Naive thymus-derived CD8-positive, alpha-beta T cell (primary cell): ENCODE data around the gene HAPSTR1. TPM values are rescaled to one million over a fixed set of nuclear protein-coding genes. Genes with fewer than 3 reads are reported as not detected.
A peak's percentile ranks its signal among the peaks of the same experiment; 100 is the strongest.
"Not testable (repeated sequence)": the region's sequence is repeated elsewhere in the genome, so short reads cannot be mapped to it uniquely, and the experiment has no call there.

Experiments used
- ATAC-seq, 2 donors: fragments of 150-1000 bp; cut with Tn5 transposase in 1 of 2; sonication (Bioruptor Pico), chemical (Tn5 transposase) in 1 of 2; 1 replicate in 1 of 2; 2 replicates in 1 of 2; pipeline ENCODE4 v1.10.0; 2021; ENCODE audit warnings: mild to moderate bottlenecking in 2 of 2, moderate library complexity in 2 of 2
- POLR2A ChIA-PET: fragments of 350-600 bp; sonication (Branson Sonifier 250); formaldehyde crosslinking; loops from one replicate; lab custom pipeline; 2021; ENCODE audit warnings: antibody characterized with exemption; lab: Charles Lee
- DNase-seq, 10 donors: peaks; one replicate each; pipeline versions ENCODE4 v3.0.0 to v3.0.0-alpha.2; 2020 to 2022
- H3K27ac Mint-ChIP-seq, 10 donors: one replicate each; pipeline ENCODE4 v1.8.0; 2020 to 2022; ENCODE audit warnings: mild to moderate bottlenecking in 10 of 10, mixed read lengths in 10 of 10, moderate library complexity in 4 of 10, inconsistent platforms in 1 of 10
- H3K27me3 Mint-ChIP-seq, 5 donors: one replicate each; pipeline ENCODE4 v1.8.0; 2021 to 2022; ENCODE audit warnings: mixed read lengths in 5 of 5
- H3K36me3 Mint-ChIP-seq, 3 donors: one replicate each; pipeline ENCODE4 v1.8.0; 2020 to 2022; ENCODE audit warnings: mixed read lengths in 3 of 3, mild to moderate bottlenecking in 2 of 3, inconsistent platforms in 1 of 3
- H3K4me1 Mint-ChIP-seq, 4 donors: one replicate each; pipeline ENCODE4 v1.8.0; 2021 to 2022; ENCODE audit warnings: mixed read lengths in 4 of 4
- H3K4me3 Mint-ChIP-seq, 10 donors: one replicate each; pipeline ENCODE4 v1.8.0; 2020 to 2022; ENCODE audit warnings: mild to moderate bottlenecking in 10 of 10, mixed read lengths in 10 of 10, moderate library complexity in 6 of 10, inconsistent platforms in 1 of 10
- H3K9me3 Mint-ChIP-seq, 9 donors: one replicate each; pipeline ENCODE4 v1.8.0; 2020 to 2022; ENCODE audit warnings: mixed read lengths in 9 of 9, mild to moderate bottlenecking in 3 of 9, inconsistent platforms in 1 of 9, moderate library complexity in 1 of 9
- polyA plus RNA-seq, 3 donors: library from polyadenylated mRNA; unstranded; fragments of 300-500 nt; fragmentation: Illumina TruSeq; gene quantifications; one replicate each; pipeline ENCODE4 v1.2.3, GENCODE V29; 2021
- total RNA-seq, 8 experiments: library from RNA in 2 of 8; stranded (reverse) in 2 of 8; gene quantifications; one replicate each; pipeline ENCODE4 v1.2.3 and lab custom pipeline; 2021 to 2026

HAPSTR1 gene, protein sequence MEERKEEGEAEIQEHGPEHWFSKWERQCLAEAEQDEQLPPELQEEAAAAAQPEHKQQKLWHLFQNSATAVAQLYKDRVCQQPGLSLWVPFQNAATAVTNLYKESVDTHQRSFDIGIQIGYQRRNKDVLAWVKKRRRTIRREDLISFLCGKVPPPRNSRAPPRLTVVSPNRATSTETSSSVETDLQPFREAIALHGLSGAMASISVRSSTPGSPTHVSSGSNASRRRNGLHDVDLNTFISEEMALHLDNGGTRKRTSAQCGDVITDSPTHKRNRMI
- total RNA-seq = 100 to 1,000 TPM in 1 of 2 experiments, 10 to 100 TPM in 1; 94.1 to 102 TPM
- 10 to 100 TPM in 2 of 3 donors, 1 to 10 TPM in 1; 9.9 to 16.5 (median 10.6) TPM for polyA plus RNA-seq
- 179 to 377 (median 214) reads per million in 6 experiments for total RNA-seq (lab: John Stamatoyannopoulos, UW)

DNA sequence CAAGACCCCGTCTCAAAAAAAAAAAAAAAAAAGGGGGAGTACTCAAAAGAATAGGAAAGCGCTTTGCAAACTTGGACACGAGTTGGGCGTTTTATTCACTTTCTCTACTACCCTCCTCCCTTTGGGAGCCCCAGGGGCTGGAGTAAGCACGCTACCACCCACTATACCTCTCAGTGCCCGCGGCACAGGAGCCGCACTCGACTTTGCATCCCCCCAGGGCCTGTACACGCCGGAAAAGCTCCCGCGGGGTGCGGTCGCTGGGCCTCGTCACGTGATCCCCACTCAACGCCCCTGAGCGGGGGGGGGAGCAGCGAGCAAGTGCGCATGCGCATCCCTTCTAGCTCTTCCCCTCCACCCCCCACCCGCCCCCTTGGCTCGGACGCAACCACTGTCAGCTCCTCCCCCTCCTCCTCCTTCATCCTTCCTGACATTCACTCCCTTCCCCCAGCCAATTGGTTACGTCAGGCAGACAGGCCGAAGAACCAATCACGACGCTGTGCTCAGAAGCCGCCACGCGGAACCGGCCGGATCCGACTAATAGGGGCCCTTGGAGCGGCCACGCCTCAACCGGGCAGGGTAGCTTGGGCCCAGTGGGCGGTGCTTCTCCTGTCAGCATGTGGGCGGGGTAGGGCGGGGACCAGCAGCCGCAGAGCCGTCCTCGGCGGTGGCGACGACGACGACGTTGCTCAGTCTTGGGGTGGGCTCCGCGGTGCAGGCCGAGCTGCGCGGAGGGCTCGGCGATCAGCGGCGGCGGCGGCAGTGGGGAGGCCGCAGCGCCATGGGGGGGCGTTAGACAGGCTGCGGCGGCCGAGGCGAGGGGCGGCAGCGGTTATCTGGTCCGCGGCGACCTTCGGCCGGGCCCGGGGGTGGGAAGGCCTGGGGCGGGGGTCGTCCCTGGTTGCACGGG lies at the start of gene HAPSTR1:
Gene HAPSTR1, plus strand, starts transcription at position 685 of the 907 bp plus-strand sequence. CDS start 401 bp downstream, outside the sequence.
- DNase-seq = peak; percentile 91 to 100 (median 100)
- Mint-ChIP-seq H3K36me3 (peaks cover 0 to 33% (median 14%) of the 10 kb centered on the region in 3 donors), H3K27me3 (peaks cover 0 to 4% (median 0%) of the 10 kb centered on the region in 5 donors), H3K4me1 (peaks cover 23 to 44% (median 36%) of the 10 kb centered on the region in 4 donors), H3K9me3 (peaks cover 0 to 3% (median 0%) of the 10 kb centered on the region in 9 donors), H3K27ac (peak within 1 kb of the TSS; percentile 92 to 99 (median 99)), H3K4me3 (peak within 1 kb of the TSS; percentile 95 to 100 (median 98))
- POLR2A ChIA-PET = interaction anchor here (0.6 to 5.0 kb wide), 22 partner anchors 10 to 1932 kb away, joined by 3 to 68 read pairs (median 6); partner anchors contain the start of genes CARHSP1, DEXI, NUBP1 and PMM2
- peak; percentile 84 to 89 for ATAC-seq

DNA sequence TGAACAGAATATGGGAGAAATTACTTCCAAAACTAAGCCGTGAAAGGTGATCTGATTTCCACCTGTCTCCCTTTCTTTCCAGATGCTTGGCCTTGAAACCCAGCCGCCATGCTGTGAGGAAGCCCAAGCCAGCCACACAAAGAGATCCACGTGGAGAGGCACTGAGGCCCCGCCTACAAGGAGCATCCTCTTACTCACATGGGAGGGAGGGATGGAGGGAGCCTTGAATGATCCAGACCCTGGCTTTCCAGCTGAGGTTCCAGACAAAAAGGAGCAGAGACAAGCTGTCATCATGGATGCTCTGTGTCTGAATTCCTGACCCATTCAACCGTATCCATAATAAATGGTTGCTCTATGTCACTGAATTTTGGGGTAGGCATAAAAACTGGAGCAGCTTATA lies 48.9 kb upstream of the HAPSTR1 start:
- Mint-ChIP-seq H3K4me1 (peaks cover 0 to 2% (median under 1%) of the 10 kb centered on the region in 4 donors), H3K27ac (no peak overlapping the region), H3K9me3 (peaks cover 0 to 16% (median 7%) of the 10 kb centered on the region in 9 donors), H3K27me3 (no peaks in the 10 kb centered on the region), H3K4me3 (no peak overlapping the region), H3K36me3 (peaks cover 0 to 7% (median 5%) of the 10 kb centered on the region in 3 donors)
- no peak for DNase-seq
- ATAC-seq = no peak
- POLR2A ChIA-PET = no interaction called here

DNA sequence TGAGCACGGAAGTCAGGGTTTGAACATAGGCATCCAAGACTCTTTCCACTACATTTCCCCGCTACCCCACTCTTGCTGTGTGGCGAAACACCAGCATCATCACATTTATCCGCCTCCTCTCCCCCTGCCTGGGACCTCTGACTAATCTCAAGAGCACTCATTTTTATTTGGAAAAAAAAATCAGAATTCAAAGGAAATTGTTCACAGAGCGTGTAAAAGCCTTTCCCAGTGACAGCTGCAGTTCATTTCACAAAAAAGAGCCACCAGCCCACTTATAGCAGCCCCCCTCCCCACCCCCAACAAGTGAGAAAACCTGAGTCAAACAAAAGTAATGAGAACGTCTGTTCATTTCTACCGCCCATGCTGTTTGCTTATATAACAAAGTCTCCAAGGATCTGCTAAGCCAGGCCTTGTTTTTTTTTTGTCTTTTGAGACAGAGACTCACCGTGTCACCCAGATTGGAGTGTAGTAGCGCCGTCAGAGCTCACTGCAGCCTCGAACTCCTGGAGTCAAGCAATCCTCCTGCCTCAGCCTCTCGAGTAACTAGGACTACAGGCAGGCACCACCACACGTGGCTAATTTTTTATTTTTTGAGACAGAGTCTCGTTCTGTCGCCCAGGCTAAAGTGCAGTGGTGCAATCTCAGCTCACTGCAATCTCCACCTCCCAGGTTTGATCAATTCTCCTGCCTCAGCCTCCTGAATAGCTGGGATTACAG lies 48.3 kb upstream of the HAPSTR1 start:
- Mint-ChIP-seq H3K4me1 (peaks cover 0 to 5% (median 1%) of the 10 kb centered on the region in 4 donors), H3K36me3 (peaks cover 0 to 7% (median 5%) of the 10 kb centered on the region in 3 donors), H3K9me3 (peaks cover 0 to 16% (median 7%) of the 10 kb centered on the region in 9 donors), H3K4me3 (no peak overlapping the region), H3K27ac (no peak overlapping the region), H3K27me3 (no peaks in the 10 kb centered on the region)
- POLR2A ChIA-PET = no interaction called here
- DNase-seq (no peak), ATAC-seq (no peak)

DNA sequence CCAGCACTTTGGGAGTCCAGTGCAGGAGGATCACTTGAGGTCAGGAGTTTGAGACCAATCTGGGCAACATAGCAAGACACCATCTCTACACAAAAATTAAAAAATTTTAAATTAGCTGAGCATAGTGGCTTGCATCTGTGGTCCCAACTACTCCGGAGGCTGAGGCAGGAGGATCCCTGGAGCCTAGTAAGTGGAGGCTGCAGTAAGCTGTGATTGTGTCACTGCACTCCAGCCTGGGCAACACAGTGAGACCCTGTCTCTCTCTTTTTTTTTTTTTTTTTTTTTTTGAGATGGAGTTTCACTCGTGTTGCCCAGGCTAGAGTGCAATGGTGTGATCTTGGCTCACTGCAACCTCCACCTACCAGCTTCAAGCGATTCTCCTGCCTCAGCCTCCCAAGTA lies 45.9 kb upstream of the HAPSTR1 start:
- ATAC-seq, H3K36me3 Mint-ChIP-seq, H3K27ac Mint-ChIP-seq, H3K27me3 Mint-ChIP-seq, H3K4me1 Mint-ChIP-seq, DNase-seq, POLR2A ChIA-PET, H3K4me3 Mint-ChIP-seq: not testable (repeated sequence)
- H3K9me3 Mint-ChIP-seq = peaks cover 0 to 16% (median 7%) of the 10 kb centered on the region in 9 donors

DNA sequence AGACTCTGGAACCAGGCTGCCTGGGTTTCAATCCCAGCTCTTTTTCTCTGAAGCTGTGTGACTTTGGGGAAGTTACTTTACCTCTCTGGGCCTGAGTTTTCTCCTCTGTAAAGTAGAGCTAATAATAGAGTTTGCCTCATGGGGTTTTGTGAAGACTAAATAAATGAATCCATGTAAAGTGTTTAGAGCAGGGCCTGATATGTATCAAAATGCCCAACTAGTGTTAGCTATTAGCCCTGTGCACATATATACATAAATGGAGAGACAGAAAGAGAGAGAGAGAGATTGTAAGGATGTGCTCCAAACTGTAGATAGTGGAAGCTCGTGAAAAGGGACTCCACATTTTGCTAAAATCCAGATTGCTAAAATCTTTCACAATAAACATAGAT lies 44.8 kb upstream of the HAPSTR1 start:
- H3K4me3 Mint-ChIP-seq = no peak overlapping the region
- POLR2A ChIA-PET = no interaction called here
- no peaks in the 10 kb centered on the region for H3K27me3 Mint-ChIP-seq
- ATAC-seq (no peak), DNase-seq (no peak)
- H3K36me3 Mint-ChIP-seq = peaks cover 0 to 7% (median 5%) of the 10 kb centered on the region in 3 donors
- peaks cover 0 to 16% (median 7%) of the 10 kb centered on the region in 9 donors for H3K9me3 Mint-ChIP-seq
- H3K27ac Mint-ChIP-seq = no peak overlapping the region
- H3K4me1 Mint-ChIP-seq = peaks cover 0 to 6% (median 2%) of the 10 kb centered on the region in 4 donors

DNA sequence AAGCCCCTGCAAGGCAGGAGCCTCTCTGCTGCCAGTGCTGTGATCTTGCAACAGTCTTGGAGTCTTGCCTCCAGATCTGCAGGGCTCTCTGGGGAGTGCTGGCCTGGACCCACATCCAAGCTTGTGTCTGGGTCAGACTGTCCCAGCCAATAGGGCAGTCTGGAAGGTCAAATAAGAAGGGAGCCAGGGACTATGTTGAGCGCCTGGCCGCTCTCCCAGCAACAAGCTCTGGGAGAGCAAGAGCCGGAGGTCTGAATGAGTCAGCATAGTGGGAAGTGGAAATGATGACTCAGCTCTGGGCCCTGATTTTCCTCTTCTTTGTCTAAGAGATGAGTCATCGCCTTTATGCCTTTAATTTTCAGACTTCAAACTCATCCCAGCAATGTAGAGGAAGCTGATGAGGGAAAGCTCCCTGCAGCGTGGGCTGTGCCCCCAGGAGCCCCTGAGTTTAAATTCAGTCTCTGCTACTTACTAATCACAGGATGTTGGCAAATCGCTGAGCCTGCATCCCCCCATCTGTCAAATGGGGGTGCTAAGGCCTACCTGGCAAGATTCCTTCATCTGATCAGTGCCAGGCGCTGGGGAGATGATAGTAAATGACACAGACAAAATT lies 43.6 kb upstream of the HAPSTR1 start:
- POLR2A ChIA-PET = interaction anchor here (0.6 kb wide), 1 partner anchor 1734 kb away, joined by 4 read pairs; no protein-coding TSS in a partner anchor

DNA sequence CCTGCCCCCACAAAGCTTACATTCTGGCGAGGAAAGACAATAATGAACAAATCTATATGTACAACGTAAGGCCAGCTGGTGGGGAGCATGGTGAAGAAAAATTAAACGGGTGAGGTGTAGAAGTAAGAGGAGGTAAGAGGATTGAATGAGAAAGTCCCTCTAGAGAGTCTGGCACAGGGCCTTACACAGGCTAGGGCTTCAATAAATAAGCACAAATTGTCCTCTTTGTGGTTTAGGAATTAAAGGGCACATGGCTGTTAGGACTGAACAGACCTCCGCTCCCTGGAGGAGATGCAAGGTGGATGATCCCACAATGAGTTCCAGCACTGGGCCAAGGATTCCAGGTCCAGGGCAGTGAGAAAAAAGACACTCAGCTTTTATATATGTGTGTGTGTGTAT lies 43.1 kb upstream of the HAPSTR1 start:
- H3K9me3 Mint-ChIP-seq = peaks cover 0 to 16% (median 7%) of the 10 kb centered on the region in 9 donors
- ATAC-seq = no peak
- POLR2A ChIA-PET = interaction anchor here (0.6 kb wide), 1 partner anchor 1733 kb away, joined by 4 read pairs; no protein-coding TSS in a partner anchor

More for the DNA sequence above, 43.6 kb upstream of the HAPSTR1 start:
- H3K27me3 Mint-ChIP-seq = peaks cover 0 to 10% (median 0%) of the 10 kb centered on the region in 5 donors
- peak overlapping the region in 2 of 10 donors; percentile 19 to 43 for H3K27ac Mint-ChIP-seq
- H3K4me1 Mint-ChIP-seq = peaks cover 0 to 6% (median 2%) of the 10 kb centered on the region in 4 donors
- DNase-seq (no peak), ATAC-seq (no peak)
- H3K4me3 Mint-ChIP-seq = no peak overlapping the region
- peaks cover 0 to 7% (median 5%) of the 10 kb centered on the region in 3 donors for H3K36me3 Mint-ChIP-seq
- H3K9me3 Mint-ChIP-seq = peaks cover 0 to 16% (median 7%) of the 10 kb centered on the region in 9 donors

DNA sequence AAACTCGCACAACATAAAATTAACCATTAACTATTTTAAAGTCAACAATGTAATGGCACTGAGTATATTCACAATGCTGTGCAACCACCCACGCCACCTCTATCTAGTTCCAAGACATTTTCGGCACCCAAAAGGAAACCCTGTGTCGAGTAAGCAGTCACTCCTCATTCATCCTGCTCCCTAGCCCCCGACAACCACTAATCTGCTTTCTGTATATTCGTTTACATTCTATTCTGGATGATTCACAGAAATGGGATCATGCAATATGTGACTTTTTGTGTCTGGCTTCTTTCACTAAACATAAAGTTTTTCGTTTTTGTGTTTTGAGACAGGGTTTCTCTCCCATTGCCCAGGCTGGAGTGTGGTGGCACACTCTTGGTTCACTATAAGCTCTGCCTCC lies 42.2 kb upstream of the HAPSTR1 start:
- no peak overlapping the region for H3K27ac Mint-ChIP-seq
- peaks cover 0 to 7% (median 5%) of the 10 kb centered on the region in 3 donors for H3K36me3 Mint-ChIP-seq
- DNase-seq (no peak), ATAC-seq (no peak)
- H3K9me3 Mint-ChIP-seq = peaks cover 0 to 16% (median 7%) of the 10 kb centered on the region in 9 donors
- H3K27me3 Mint-ChIP-seq = peaks cover 2 to 19% (median 4%) of the 10 kb centered on the region in 5 donors
- peaks cover 0 to 6% (median 2%) of the 10 kb centered on the region in 4 donors for H3K4me1 Mint-ChIP-seq
- H3K4me3 Mint-ChIP-seq = no peak overlapping the region
- POLR2A ChIA-PET = no interaction called here

More for the DNA sequence above, 43.1 kb upstream of the HAPSTR1 start:
- Mint-ChIP-seq H3K4me1 (peaks cover 0 to 6% (median 2%) of the 10 kb centered on the region in 4 donors), H3K27me3 (peaks cover 1 to 15% (median 2%) of the 10 kb centered on the region in 5 donors), H3K4me3 (no peak overlapping the region), H3K27ac (peak overlapping the region in 1 of 10 donors; percentile 54), H3K36me3 (peaks cover 0 to 7% (median 5%) of the 10 kb centered on the region in 3 donors)
- no peak for DNase-seq

DNA sequence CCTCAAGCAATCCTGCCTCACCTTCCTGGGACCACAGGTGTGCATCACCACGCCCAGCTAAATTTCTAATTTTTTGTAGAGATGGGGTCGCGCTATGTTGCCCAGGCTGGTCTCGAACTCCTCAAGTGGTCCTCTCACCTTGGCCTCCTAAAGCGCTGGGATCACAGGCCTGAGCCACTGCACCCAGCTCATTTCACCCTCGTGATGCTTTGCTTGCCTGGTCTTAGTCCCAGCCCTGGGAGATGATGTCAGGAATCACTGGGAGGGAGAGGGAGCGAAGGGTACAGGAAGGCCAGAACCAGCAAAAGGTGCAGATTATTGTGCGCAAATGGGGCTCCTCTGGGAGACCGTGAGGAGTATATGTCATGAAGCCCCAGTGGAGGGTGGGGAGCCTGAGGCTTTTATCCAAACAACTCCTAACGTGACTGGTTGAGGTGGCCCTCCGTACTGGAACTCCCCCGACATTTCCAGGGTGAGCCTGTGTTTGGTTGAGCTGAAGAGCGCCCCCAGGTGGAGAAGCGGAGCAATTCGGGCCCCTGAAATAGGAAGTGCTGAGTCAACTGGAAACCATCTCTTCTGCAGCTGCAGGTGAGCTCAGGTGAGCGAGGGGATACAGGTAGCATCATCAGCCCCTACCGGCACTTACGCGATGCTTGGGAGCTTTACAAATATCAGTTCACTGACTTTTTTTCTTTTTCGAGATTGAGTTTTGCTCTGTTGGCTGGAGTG lies 41.2 kb upstream of the HAPSTR1 start:
- ATAC-seq (no peak), DNase-seq (no peak)
- POLR2A ChIA-PET = no interaction called here
- Mint-ChIP-seq H3K4me3 (no peak overlapping the region), H3K9me3 (peaks cover 0 to 16% (median 7%) of the 10 kb centered on the region in 9 donors), H3K36me3 (peaks cover 0 to 7% (median 5%) of the 10 kb centered on the region in 3 donors), H3K4me1 (peaks cover 0 to 6% (median 2%) of the 10 kb centered on the region in 4 donors), H3K27me3 (peaks cover 2 to 19% (median 5%) of the 10 kb centered on the region in 5 donors), H3K27ac (peak overlapping the region in 2 of 10 donors; percentile 31 to 49)

DNA sequence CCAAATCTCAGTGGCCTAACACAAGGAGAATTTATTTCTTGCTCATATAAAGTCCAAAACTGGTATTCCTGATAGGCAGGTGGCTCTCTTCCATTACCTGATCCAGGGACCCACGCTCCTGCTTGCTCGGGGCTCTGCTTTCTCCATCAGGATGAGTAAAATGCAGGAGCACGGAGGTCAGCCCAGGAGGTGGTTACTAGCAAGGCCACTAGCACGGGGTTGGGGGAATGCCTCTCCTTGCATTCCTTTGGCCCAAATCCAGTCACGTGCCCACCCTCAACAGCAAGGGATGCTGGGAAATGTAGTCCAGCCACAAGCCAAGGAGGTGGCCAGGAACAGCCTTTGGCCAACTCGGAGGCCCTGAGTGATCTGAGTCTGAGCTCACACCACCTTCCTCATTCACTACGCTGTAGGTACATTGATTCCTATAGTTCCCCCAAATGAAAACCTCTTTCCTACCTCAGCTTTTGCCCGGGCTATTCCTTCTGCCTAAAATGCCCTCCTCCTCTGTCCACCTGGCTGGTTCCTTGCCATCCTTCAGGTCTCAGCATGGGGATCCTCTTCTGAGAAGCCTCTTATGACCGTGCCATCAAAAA lies 38.3 kb upstream of the HAPSTR1 start:
- Mint-ChIP-seq H3K27me3 (peaks cover 2 to 19% (median 5%) of the 10 kb centered on the region in 5 donors), H3K27ac (no peak overlapping the region), H3K36me3 (no peaks in the 10 kb centered on the region), H3K4me1 (peaks cover 0 to 2% (median under 1%) of the 10 kb centered on the region in 4 donors), H3K4me3 (no peak overlapping the region), H3K9me3 (no peaks in the 10 kb centered on the region)
- no peak for DNase-seq
- no peak for ATAC-seq
- POLR2A ChIA-PET = interaction anchor here (0.7 kb wide), 1 partner anchor 37 kb away, joined by 9 read pairs; no protein-coding TSS in a partner anchor
